BJ (cell line): ENCODE data around the gene DNAJC24. TPM values are rescaled to one million over a fixed set of nuclear protein-coding genes. Genes with fewer than 3 reads are reported as not detected.

Experiments
- CTCF ChIA-PET: fragments of 350-600 bp; formaldehyde crosslinking; extraction: SDS; loops from one replicate; lab custom pipeline; 2021; ENCODE audit warnings: antibody characterized with exemption, inconsistent platforms; lab: Yijun Ruan, JAX
- POLR2A ChIA-PET: fragments of 300-600 bp; sonication (Branson Sonifier 250); formaldehyde crosslinking; extraction: SDS; loops from one replicate; lab custom pipeline; 2021; ENCODE audit warnings: antibody characterized with exemption; lab: Charles Lee
- DNase-seq: peaks from one replicate; pipeline ENCODE4 v3.0.0-alpha.2; 2011; ENCODE audit warnings: low read depth
- H3K27me3 ChIP-seq: 2 replicates; pipeline ENCODE4 v1.6.0; 2011; ENCODE audit warnings: low read length; ENCODE audit not compliant: control insufficient read depth, insufficient read depth
- H3K36me3 ChIP-seq: 2 replicates; pipeline ENCODE4 v1.5.1; 2011; ENCODE audit warnings: low read length; ENCODE audit not compliant: control insufficient read depth, insufficient read depth
- H3K4me3 ChIP-seq: 2 replicates; pipeline ENCODE4 v1.5.1; 2011; ENCODE audit warnings: low read depth, mild to moderate bottlenecking, control low read depth, low read length
- CTCF ChIP-seq: IDR thresholded peaks from 2 replicates; pipeline ENCODE4 v1.5.1; 2011; ENCODE audit warnings: low read depth, mild to moderate bottlenecking, control low read depth, inconsistent platforms, low read length, moderate library complexity; ENCODE audit not compliant: insufficient read depth
- polyA plus RNA-seq: library from polyadenylated mRNA; depleted of rRNA; stranded (reverse); fragments of >200 nt; gene quantifications from 2 replicates; pipeline ENCODE4 v1.2.3, GENCODE V29; 2011

The DNAJC24 gene
- polyA plus RNA-seq, 1 experiment = 8.8 TPM

GRCh38 chr11:31383116-31383515, 13.5 kb downstream of the DNAJC24 start:
- ChIA-PET CTCF (interaction anchor here (0.7 kb wide), 1 partner anchor 771 kb away, joined by 3 read pairs; no protein-coding TSS in a partner anchor), POLR2A (no interaction called here)
- no peak for TF ChIP-seq CTCF
- Histone ChIP-seq H3K36me3 (0 out of 2 replicates have a peak, but pooled peaks cover 1% of the 10 kb centered on the region), H3K27me3 (no peaks in the 10 kb centered on the region), H3K4me3 (no peak overlapping the region)
- no peak for DNase-seq

- peak; percentile 38 for DNase-seq
- Histone ChIP-seq H3K4me3 (no peak overlapping the region), H3K36me3 (0 out of 2 replicates have a peak, but pooled peaks cover 1% of the 10 kb centered on the region), H3K27me3 (no peaks in the 10 kb centered on the region)
- POLR2A ChIA-PET = no interaction called here
- TF ChIP-seq CTCF = no peak
- CTCF ChIA-PET = interaction anchor here (0.6 kb wide), 2 partner anchors 833 to 893 kb away, joined by 3 read pairs; no protein-coding TSS in a partner anchor
Observed at GRCh38 chr11:31387379-31387778, 17.7 kb downstream of the DNAJC24 start.

GRCh38 chr11:31397239-31397834, 27.7 kb downstream of the DNAJC24 start:
- DNase-seq = no peak
- H3K27me3 ChIP-seq = no peaks in the 10 kb centered on the region
- CTCF ChIA-PET = interaction anchor here (0.6 to 2.0 kb wide), 10 partner anchors 9 to 778 kb away, joined by 3 to 11 read pairs (median 4); no protein-coding TSS in a partner anchor
- no peak overlapping the region for H3K4me3 ChIP-seq
- peak; percentile 55 for TF ChIP-seq CTCF
- H3K36me3 ChIP-seq = no peaks in the 10 kb centered on the region; the same call in 1 of the 2 replicates
- POLR2A ChIA-PET = no interaction called here

- Histone ChIP-seq H3K27me3 (no peaks in the 10 kb centered on the region), H3K36me3 (no peaks in the 10 kb centered on the region), H3K4me3 (no peak overlapping the region)
- no peak for TF ChIP-seq CTCF
- ChIA-PET POLR2A (interaction anchor here (0.6 kb wide), 1 partner anchor 768 kb away, joined by 4 read pairs; no protein-coding TSS in a partner anchor), CTCF (no interaction called here)
- no peak for DNase-seq
Observed at GRCh38 chr11:31404614-31405013, 35.0 kb downstream of the DNAJC24 start.

- CTCF ChIA-PET = interaction anchor here (0.8 to 1.2 kb wide), 2 partner anchors 10 to 15 kb away, joined by 3 read pairs; no protein-coding TSS in a partner anchor
- POLR2A ChIA-PET = no interaction called here
- H3K27me3 ChIP-seq = no peaks in the 10 kb centered on the region
- TF ChIP-seq CTCF = no peak
- no peaks in the 10 kb centered on the region for H3K36me3 ChIP-seq
- DNase-seq = no peak
- H3K4me3 ChIP-seq = no peak overlapping the region
Observed at GRCh38 chr11:31408201-31408600, 38.5 kb downstream of the DNAJC24 start.
